ENCODE data around the gene WDR33.
"Not testable (repeated sequence)": the region's sequence is repeated elsewhere in the genome, so short reads cannot be mapped to it uniquely, and the experiment has no call there.

The WDR33 gene

DNA sequence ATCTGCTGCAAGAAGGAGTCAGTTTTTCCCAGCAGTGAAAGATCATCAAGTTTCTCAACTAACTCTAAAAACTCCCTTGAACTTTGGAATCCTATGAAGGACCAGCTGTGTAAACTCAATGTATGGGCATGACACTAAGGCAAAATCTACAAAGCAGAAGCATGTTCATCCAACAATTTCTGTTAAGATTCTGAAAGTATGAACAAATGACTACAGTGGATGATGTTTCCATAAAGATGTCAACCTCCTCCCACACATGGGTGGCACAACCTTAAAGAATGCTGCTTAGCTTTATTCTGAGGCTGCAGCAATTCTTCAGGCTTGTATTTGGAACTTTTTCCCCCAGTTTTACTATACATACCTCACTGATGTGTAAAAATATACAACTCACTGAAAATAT is 47.2 kb downstream of the WDR33 start:
- no peak for DNase-seq (ENCODE audit: low spot score)

DNA sequence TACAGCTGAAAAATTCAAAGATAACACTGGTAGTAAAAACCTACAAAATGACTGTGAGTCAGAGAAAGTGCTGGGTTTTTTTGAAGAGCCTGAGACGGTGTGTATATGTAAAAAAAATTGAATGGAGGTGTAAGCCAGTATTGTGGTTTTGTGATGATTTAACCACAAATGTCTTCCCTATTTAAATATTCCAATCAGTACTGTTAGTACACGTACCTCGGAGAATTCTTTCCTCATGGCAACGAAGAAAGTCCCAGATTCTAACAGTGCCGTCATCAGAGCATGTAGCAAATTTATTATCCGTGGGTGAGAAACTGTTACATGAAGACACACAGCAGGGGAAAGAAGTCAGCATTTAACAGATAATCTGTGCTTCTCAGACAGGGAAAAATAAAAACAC is 48.1 kb downstream of the WDR33 start:
- DNase-seq (ENCODE audit: low spot score): no peak

DNA sequence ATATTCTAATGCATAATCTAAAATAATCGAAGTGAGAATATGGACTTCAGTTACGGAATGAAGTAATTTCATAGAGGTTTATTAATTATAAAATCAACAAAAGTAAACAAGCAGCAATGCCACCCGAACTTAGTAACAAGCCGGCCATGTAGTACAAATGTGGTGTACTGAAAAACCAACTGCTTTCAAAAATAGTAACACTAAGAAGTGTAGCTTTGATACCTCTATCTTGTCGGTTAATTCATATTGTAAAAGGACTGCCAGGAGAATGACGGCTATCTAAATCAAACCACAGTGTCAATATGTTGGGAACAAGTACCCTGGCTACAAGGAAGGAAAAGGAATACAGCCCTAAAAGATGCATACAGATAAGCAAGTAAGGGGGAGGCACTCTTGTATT is 48.5 kb downstream of the WDR33 start:
- no peak for DNase-seq (ENCODE audit: low spot score)

DNA sequence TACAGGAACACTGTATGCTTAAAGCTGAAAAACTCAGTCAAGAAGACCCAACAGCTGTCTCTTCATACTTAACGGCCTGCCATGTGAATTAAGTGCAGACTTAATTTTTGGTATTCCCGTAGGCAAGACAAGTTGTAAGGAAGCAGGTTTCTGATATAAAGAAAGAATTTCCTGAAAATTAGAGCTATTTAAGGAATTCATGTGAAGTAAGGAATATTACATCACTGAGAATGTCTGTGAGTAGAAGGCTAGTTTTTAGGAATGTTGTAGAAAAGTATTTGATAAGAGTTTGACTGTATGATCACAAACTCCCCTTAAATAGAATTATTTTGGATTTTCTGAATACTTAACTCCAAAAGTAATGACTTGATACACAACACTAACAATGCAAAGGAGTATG is 51.0 kb downstream of the WDR33 start:
- no peak for DNase-seq (ENCODE audit: low spot score)

- no peak for DNase-seq (ENCODE audit: low spot score)
These were observed 56.8 kb downstream of the WDR33 start for GRCh38 chr2:127754186-127754585.

DNA sequence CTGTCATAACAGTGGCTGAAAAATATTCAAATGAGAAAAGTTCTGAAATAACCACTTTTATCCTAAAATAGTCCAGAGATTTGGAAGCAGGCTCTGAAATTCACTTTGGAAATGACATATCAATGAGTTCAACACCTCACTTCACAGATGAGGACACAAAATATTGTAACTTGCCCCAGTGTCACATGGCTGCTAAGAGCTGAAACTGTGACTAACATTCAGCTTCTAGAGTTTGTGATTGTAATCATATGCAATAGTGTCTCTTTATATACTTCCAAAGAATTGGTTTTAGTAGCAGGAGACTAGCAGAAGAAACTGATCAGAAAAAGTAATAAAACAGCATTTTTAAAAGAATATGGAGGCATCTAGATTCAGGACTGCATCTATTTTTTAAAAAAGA is 57.6 kb downstream of the WDR33 start:
- DNase-seq (ENCODE audit: low spot score): no peak

- DNase-seq (ENCODE audit: low spot score): not testable (repeated sequence)
These were observed 61.4 kb downstream of the WDR33 start for GRCh38 chr2:127749537-127749936.

- no peak for DNase-seq (ENCODE audit: low spot score)
These were observed 63.4 kb downstream of the WDR33 start for GRCh38 chr2:127747621-127748020.

DNA sequence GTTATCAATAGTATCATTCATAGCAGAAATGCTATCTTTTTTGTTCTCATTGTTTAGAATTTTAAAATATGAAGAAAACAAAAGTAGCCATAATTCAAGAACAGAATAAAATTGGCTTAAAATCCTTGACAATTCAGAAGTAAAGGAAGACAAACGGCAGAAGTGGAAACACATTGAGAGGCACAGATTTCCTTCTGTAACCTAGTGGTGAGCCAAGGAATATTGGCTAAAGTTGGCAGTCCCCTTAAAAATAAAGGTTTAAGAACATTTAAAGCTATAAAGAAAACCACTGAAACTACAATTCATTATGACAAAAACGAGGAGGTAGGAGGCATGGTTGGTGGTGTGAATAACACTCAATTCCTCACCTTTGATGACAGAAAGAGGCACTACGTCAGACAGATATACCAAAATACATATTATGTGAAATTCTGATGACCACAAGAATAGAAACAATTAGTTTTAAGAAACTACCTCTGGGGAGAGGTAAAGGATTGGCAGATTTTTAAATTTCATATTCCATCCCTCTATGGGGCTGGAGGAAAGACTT is 67.4 kb downstream of the WDR33 start:
- DNase-seq (ENCODE audit: low spot score): no peak

- DNase-seq (ENCODE audit: low spot score): no peak
These were observed 70.2 kb downstream of the WDR33 start for GRCh38 chr2:127740665-127741288.

GRCh38 chr2:127739800-127740199 is 71.2 kb downstream of the WDR33 start:
- no peak for DNase-seq (ENCODE audit: low spot score)

DNA sequence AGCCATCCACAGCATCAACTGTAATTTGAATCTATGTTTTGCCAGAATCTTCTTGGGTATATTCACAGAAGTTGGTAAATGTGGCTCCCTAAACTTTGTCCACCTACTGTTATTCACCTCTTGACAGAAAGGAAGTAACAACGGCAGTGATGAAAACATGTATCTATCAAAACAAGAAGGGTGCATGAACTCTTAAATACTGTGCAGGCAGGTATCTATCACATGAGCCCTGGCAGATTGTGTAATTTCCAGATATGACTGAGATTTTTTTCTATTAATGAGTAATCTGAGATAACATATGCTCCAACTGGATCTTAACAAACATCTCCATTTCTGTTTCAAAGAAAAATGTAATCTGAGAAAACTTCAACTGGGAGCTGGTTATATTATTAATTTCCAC is 73.1 kb downstream of the WDR33 start:
- DNase-seq (ENCODE audit: low spot score): no peak

DNA sequence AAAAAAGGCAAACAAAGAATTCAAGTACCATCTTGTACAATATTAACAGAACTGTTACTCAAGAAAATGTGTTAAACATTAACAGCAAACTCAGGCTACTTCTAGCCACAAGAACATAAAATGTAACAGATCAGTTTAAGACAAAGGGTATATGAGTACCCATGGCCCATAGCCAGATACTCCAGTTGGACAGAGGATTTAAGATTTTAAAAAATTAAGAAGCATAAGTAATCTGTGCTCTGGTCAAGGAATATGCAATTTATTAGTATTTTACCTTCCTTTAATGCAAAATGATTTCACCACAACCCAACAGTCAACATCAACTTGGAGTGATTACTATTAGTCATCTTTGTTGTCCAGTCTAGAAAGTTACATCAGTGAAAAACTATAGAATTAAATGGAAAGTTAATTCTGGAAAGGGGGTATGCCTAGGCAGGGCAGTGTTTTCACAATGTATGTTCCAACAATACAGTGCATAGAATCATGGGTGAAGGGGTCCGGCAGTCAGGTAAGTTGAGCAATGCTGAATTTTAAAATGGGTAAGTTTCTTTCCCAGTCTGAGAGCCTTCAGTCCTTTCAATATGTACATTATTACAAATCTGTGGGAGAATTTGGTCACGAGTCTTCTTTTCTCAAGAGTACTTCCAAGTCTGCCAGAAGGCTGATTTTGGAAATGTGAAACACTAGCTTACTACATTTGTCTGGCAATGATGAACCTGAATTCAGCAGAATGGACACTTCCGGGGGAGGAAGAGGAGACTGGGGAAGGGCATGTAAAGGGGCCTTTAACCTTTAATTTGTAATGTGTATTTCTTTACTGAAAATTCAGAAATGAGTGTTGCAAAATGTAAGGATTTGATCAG is 75.2 kb downstream of the WDR33 start:
- DNase-seq (ENCODE audit: low spot score): no peak

DNA sequence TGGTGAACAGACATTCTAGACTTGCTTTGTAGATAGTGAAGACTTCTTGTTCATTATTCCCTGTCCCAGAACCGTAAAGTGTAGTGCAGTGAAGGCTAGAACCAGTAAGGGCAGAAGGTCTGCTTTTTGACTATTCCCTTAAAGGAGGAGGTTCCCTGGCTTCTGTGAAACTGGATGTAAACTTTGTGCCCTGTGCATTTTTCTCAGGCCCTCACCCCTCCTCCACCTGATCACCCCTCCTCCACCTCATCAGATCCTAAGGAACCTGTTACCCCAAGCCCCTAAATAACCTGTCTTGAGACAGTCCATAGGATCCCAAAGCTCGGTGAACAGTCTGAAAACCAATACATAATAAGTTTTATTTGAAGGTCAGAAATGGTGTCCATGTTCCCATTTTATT is 75.9 kb downstream of the WDR33 start:
- no peak for DNase-seq (ENCODE audit: low spot score)

GRCh38 chr2:127733816-127734537 is 77.0 kb downstream of the WDR33 start:
- DNase-seq (ENCODE audit: low spot score): no peak

DNA sequence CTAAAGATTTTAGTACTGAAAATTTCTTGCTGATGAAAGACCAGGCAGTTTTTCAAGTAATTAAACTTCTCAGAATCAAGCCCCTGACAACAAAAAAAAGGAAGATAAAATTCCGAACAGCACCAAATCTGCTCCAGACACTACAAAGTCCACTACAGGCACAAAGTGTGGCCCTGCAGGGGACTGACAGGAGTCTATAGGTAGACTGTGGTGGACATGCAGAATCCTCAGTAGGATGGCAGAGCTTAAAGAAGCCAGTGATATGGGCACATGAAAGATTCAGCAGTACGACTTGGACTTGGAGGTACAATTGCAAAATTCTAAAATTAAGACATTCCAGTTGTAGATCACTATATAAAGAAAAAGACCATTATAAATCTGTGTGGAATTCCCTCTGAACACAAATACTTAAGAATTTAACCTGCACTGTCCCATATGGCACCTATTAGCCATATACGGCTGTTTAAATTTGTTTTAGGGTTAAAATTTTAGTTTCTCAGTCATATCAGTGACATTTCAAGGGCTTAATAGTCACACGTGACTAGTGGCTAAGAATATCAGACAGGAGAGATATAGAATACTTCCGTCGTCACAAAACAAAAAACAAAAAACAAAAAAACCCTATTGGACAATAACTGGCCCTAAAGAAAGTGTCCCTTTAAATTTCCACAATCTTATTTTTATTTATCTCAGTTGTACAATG is 77.7 kb downstream of the WDR33 start:
- no peak for DNase-seq (ENCODE audit: low spot score)

GRCh38 chr2:127726158-127726880 is 84.7 kb downstream of the WDR33 start:
- no peak for DNase-seq (ENCODE audit: low spot score)

- no peak for DNase-seq (ENCODE audit: low spot score)
These were observed 88.2 kb downstream of the WDR33 start for GRCh38 chr2:127722807-127723206.

GRCh38 chr2:127721978-127722355 is 89.0 kb downstream of the WDR33 start:
- no peak for DNase-seq (ENCODE audit: low spot score)

DNA sequence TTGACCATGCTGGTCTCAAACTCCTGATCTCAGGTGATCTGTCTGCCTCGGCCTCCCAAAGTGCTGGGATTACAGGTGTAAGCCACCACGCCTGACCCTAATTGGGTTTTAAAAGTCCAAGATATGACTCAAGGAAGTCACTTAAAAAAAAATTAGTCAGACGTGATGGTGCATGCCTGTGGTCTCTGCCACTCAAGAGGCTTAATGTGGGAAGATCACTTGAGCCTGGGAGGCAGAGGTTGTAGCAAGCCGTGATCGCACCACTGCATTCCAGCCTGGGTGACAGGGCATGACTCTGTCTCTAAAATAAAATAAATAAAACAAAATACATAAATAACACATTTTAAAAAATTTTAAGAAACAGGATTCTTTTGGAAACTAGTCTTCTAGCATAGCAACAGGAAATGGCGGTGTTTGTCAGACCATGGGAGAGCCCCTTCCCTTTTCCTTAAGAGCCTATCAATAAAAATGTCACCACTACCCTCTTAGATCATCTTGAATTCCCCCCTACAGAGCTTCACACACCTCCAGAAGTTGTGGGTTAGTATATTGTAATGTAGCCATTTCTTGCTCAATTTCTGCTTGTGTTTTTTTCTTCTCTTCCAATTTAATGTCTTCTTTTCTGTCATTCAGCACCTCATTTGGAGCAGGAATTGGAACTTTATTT is 89.5 kb downstream of the WDR33 start:
- no peak for DNase-seq (ENCODE audit: low spot score)
